GM13976 (cell line): ENCODE results near the gene SMCO2.

Experiments used
- DNase-seq: peaks from one replicate; pipeline ENCODE4 v3.0.0; 2012; ENCODE audit warnings: low spot score
- CTCF ChIP-seq: IDR thresholded peaks from 2 replicates; pipeline ENCODE4 v1.5.1; 2012; ENCODE audit warnings: borderline replicate concordance, mild to moderate bottlenecking; ENCODE audit not compliant: insufficient read depth; ENCODE audit errors: extremely low read depth, missing control alignments, control extremely low read depth
- in situ Hi-C: fragments of 300-500 bp; cut with MboI; formaldehyde crosslinking; loops from one replicate; pipeline ENCODE4 v1.12.0; 2022; ENCODE audit warnings: low sequenced_read_pairs, mixed read lengths, inconsistent platforms; ENCODE audit not compliant: unreplicated experiment

The SMCO2 gene

GRCh38 chr12:27462151-27462694 lies 15.7 kb downstream of the SMCO2 start:
- no peak for DNase-seq
- TF ChIP-seq CTCF, result no peak
- in situ Hi-C loops, result no loop called here

GRCh38 chr12:27462851-27463250 lies 16.3 kb downstream of the SMCO2 start:
- no peak for DNase-seq
- no peak for TF ChIP-seq CTCF
- in situ Hi-C loops, result no loop called here

- in situ Hi-C loops, result no loop called here
- TF ChIP-seq CTCF, result no peak
These were observed 17.1 kb downstream of the SMCO2 start for GRCh38 chr12:27463511-27464219.

GRCh38 chr12:27464220-27464554 lies 17.7 kb downstream of the SMCO2 start:
- no peak for DNase-seq
- TF ChIP-seq CTCF, result no peak
- in situ Hi-C loops, result no loop called here

More at GRCh38 chr12:27463511-27464219, 17.1 kb downstream of the SMCO2 start:
- DNase-seq, result no peak

GRCh38 chr12:27467641-27468040 lies 21.1 kb downstream of the SMCO2 start:
- TF ChIP-seq CTCF, result no peak
- no peak for DNase-seq
- in situ Hi-C loops, result no loop called here

- TF ChIP-seq CTCF, result no peak
- in situ Hi-C loops, result no loop called here
- no peak for DNase-seq
These were observed 21.7 kb downstream of the SMCO2 start for GRCh38 chr12:27468241-27468640.
